ENCODE results near the gene NUF2. TPM values are rescaled to one million over a fixed set of nuclear protein-coding genes. Genes with fewer than 3 reads are reported as not detected.

NUF2 gene
- total and polyA plus RNA-seq, 10 of the 15 experiments (the other 5 are each of a cell fraction or from before 2014, with no cell fraction given): 27.4 to 62.6 (median 49.1) TPM

GRCh38 chr1:163367721-163368120, 46.0 kb downstream of the NUF2 start:
- ChIA-PET CTCF (interaction anchor here (1.6 kb wide), 1 partner anchor 9 kb away, joined by 5 read pairs; no protein-coding TSS in a partner anchor), RAD21 (ENCODE audit: unreplicated experiment) (no interaction called here)
- no peak for FAIRE-seq

More at GRCh38 chr1:163367721-163368120, 46.0 kb downstream of the NUF2 start:
- TF ChIP-seq NFYB (IDR thresholded peaks at IDR 0.05; ENCODE audit: insufficient read depth, low read depth, low read length): no peak
- TF ChIP-seq CHD2 (IDR thresholded peaks at IDR 0.05; ENCODE audit: borderline replicate concordance, low read depth, low read length): no peak
- TF ChIP-seq NBN (IDR thresholded peaks at IDR 0.05): no peak
- no peak for TF ChIP-seq EGR1 (IDR thresholded peaks at IDR 0.05; ENCODE audit: borderline replicate concordance in 1 of 2, low read depth in 2 of 2, low read length in 2 of 2)
- no peak for TF ChIP-seq TAF1 (IDR thresholded peaks at IDR 0.05; ENCODE audit: borderline replicate concordance, low read depth, low read length)
- TF ChIP-seq JUND (IDR thresholded peaks at IDR 0.05; ENCODE audit: low read depth, low read length): no peak
- no peak for TF ChIP-seq ZNF622 (IDR thresholded peaks at IDR 0.05)
- TF ChIP-seq NFIC (IDR thresholded peaks at IDR 0.05; ENCODE audit: low read depth, low read length): no peak
- no peak for TF ChIP-seq SMC3 (IDR thresholded peaks at IDR 0.05; ENCODE audit: borderline replicate concordance, low read length)
- TF ChIP-seq RELB (IDR thresholded peaks at IDR 0.05; ENCODE audit: low read depth): no peak
- TF ChIP-seq ZZZ3 (IDR thresholded peaks at IDR 0.05; ENCODE audit: control insufficient read depth, insufficient read length, low read depth): no peak
- TF ChIP-seq TCF7 (IDR thresholded peaks at IDR 0.05; ENCODE audit: borderline replicate concordance): no peak
- WGBS (ENCODE audit: insufficient coverage, insufficient replicate concordance, low lambda C conversion rate, missing lambda C conversion rate): 58% methylated on average over 4 of the region's 4 CpGs
- H3K27me3 ChIP-seq (replicated peaks in 1 of 2; ENCODE audit: control insufficient read depth in 2 of 2, insufficient read depth in 2 of 2, low read length in 1 of 2): no peaks in the 10 kb centered on the region
- no peaks in the 10 kb centered on the region for H3K36me3 ChIP-seq (ENCODE audit: control insufficient read depth in 2 of 2, insufficient read depth in 2 of 2, low read length in 1 of 2)
- H3K4me3 ChIP-seq: no peak overlapping the region
- no peak overlapping the region for H3K4me2 ChIP-seq (ENCODE audit: control insufficient read depth, insufficient read depth)
- H3K9ac ChIP-seq (ENCODE audit: control insufficient read depth, insufficient read depth, low read length): no peak overlapping the region
- no peaks in the 10 kb centered on the region for H3K4me1 ChIP-seq (ENCODE audit: control insufficient read depth, insufficient read depth, low read length)
- no peak for ATAC-seq
- no peak overlapping the region for H3K27ac ChIP-seq (ENCODE audit: control insufficient read depth, insufficient read depth)
- H3K9me3 ChIP-seq (replicated peaks; ENCODE audit: control insufficient read depth, insufficient read depth, low read length): no peaks in the 10 kb centered on the region
- BruUV-seq (replicated peaks): no TSS peak
- no peaks in the 10 kb centered on the region for H4K20me1 ChIP-seq (ENCODE audit: control insufficient read depth, insufficient read depth)
- H2AFZ ChIP-seq (ENCODE audit: control insufficient read depth, low read depth, low read length): no peak overlapping the region
- POLR2A ChIA-PET: no interaction called here
- intact Hi-C loops (cut with micrococcal nuclease; ENCODE audit: unreplicated experiment) (no loop called here), in situ Hi-C loops (cut with MboI) (no loop called here)
- DNase-seq (ENCODE audit: low read depth, low spot score): no peak
- SMC1A ChIA-PET (ENCODE audit: uncharacterized antibody, unreplicated experiment): no interaction called here
- H3K79me2 ChIP-seq (ENCODE audit: control insufficient read depth, insufficient read depth, low read length): no peaks in the 10 kb centered on the region

Data from GM12878 (cell line).